GM10248 (cell line): ENCODE data around the gene FAM50A.
"Not testable (repeated sequence)": the region's sequence is repeated elsewhere in the genome, so short reads cannot be mapped to it uniquely, and the experiment has no call there.

Experiments
- CTCF ChIA-PET: fragments of 300-600 bp; sonication (Branson Sonifier 250); formaldehyde crosslinking; extraction: SDS; loops from one replicate; lab custom pipeline; 2021; ENCODE audit warnings: antibody characterized with exemption; lab: Yijun Ruan, JAX
- POLR2A ChIA-PET: fragments of 350-650 bp; sonication (Branson Sonifier 250); formaldehyde crosslinking; extraction: SDS; loops from one replicate; lab custom pipeline; 2020; ENCODE audit warnings: antibody characterized with exemption; lab: Yijun Ruan, JAX
- DNase-seq: peaks from one replicate; pipeline ENCODE4 v3.0.0; 2012; ENCODE audit errors: extremely low spot score
- CTCF ChIP-seq: IDR thresholded peaks from 2 replicates; pipeline ENCODE4 v1.5.1; 2012; ENCODE audit warnings: mild to moderate bottlenecking, low read depth; ENCODE audit errors: extremely low read depth, missing control alignments, control extremely low read depth

Gene FAM50A

GRCh38 chrX:154443992-154444754, at the start of gene FAM50A:
TSS of gene FAM50A (plus strand) at chrX:154444141. CDS start at chrX:154444236, 95 bp downstream.
- CTCF ChIA-PET = no interaction called here
- DNase-seq = peak; percentile 87
- POLR2A ChIA-PET = no interaction called here
- no peak for TF ChIP-seq CTCF

GRCh38 chrX:154396363-154396762, 47.6 kb upstream of the FAM50A start:
- CTCF ChIA-PET, DNase-seq, POLR2A ChIA-PET: not testable (repeated sequence)

GRCh38 chrX:154396973-154397887, 46.7 kb upstream of the FAM50A start:
- POLR2A ChIA-PET = interaction anchor here (1.0 to 1.1 kb wide), 3 partner anchors 14 to 26 kb away, joined by 3 to 4 read pairs (median 4); partner anchors contain the start of gene EMD
- no peak for TF ChIP-seq CTCF
- DNase-seq = peak; percentile 54
- CTCF ChIA-PET = interaction anchor here (0.6 to 3.0 kb wide), 5 partner anchors 14 to 130 kb away, joined by 3 to 12 read pairs (median 4); partner anchors contain the start of genes FLNA, TAFAZZIN and UBL4A

GRCh38 chrX:154397888-154398667, 45.9 kb upstream of the FAM50A start, which contains the start of gene RPL10:
TSS of gene RPL10 (plus strand) at chrX:154398377. CDS start at chrX:154398520, 143 bp downstream.
- peak; percentile 92 for DNase-seq
- no peak for TF ChIP-seq CTCF
- ChIA-PET CTCF (interaction anchor here (0.6 to 3.0 kb wide), 10 partner anchors 13 to 384 kb away, joined by 3 to 12 read pairs (median 4); partner anchors contain the start of genes EMD, FLNA, TAFAZZIN and UBL4A), POLR2A (interaction anchor here (1.0 to 1.1 kb wide), 3 partner anchors 14 to 27 kb away, joined by 3 to 4 read pairs (median 4); partner anchors contain the start of gene EMD)

- peak; percentile 50 for DNase-seq
- peak; percentile 64 for TF ChIP-seq CTCF
- CTCF ChIA-PET = interaction anchor here (0.7 to 3.0 kb wide), 10 partner anchors 12 to 385 kb away, joined by 3 to 12 read pairs (median 4); partner anchors contain the start of genes EMD, FLNA and TAFAZZIN
- POLR2A ChIA-PET = interaction anchor here (1.2 to 1.5 kb wide), 2 partner anchors 13 to 91 kb away, joined by 3 to 4 read pairs; partner anchors contain the start of gene SLC10A3
Observed at GRCh38 chrX:154398668-154399526, 45.0 kb upstream of the FAM50A start.
